Kidney (tissue), 14 donors: Measurements from ENCODE around the gene SORCS3. TPM values are rescaled to one million over a fixed set of nuclear protein-coding genes. Genes with fewer than 3 reads are reported as not detected.

Source experiments
- DNase-seq, 5 donors: peaks; one replicate each; pipeline ENCODE4 v3.0.0-alpha.2; 2013 to 2020
- FAIRE-seq: peaks from 2 replicates; lab custom pipeline; 2012; peaks lifted over from hg19 to GRCh38; lab: Jason Lieb, UNC
- H3K27ac ChIP-seq, 2 donors: one replicate each; pipeline ENCODE4 v1.7.0; 2013; ENCODE audit warnings: low read depth in 2 of 2, low read length in 2 of 2, inconsistent platforms in 1 of 2
- H3K27me3 ChIP-seq: one replicate; pipeline ENCODE4 v1.7.1; 2013; ENCODE audit warnings: low read length, inconsistent platforms; ENCODE audit not compliant: control insufficient read depth, insufficient read depth
- H3K36me3 ChIP-seq, 3 donors: one replicate each; pipeline versions ENCODE4 v1.7.0 to v1.7.1; 2013; ENCODE audit warnings: low read length in 3 of 3, control low read depth in 1 of 3, inconsistent platforms in 1 of 3; ENCODE audit not compliant: insufficient read depth in 3 of 3, control insufficient read depth in 2 of 3
- H3K4me1 ChIP-seq, 3 donors: one replicate each; pipeline versions ENCODE4 v1.7.0 to v1.7.1; 2013; ENCODE audit warnings: low read length in 3 of 3, inconsistent platforms in 1 of 3, low read depth in 1 of 3; ENCODE audit not compliant: control insufficient read depth in 2 of 3, insufficient read depth in 2 of 3
- H3K4me3 ChIP-seq, 3 donors: one replicate each; pipeline versions ENCODE4 v1.7.0 to v1.8.1; 2013; ENCODE audit warnings: low read length in 3 of 3, control low read depth in 1 of 3, inconsistent platforms in 1 of 3
- H3K9ac ChIP-seq, 3 donors: one replicate each; pipeline versions ENCODE4 v1.7.0 to v1.7.1; 2013; ENCODE audit warnings: low read length in 3 of 3, control low read depth in 1 of 3, inconsistent platforms in 1 of 3
- H3K9me3 ChIP-seq, 3 donors: one replicate each; pipeline versions ENCODE4 v1.7.0 to v1.7.1; 2013; ENCODE audit warnings: low read length in 3 of 3, control low read depth in 1 of 3, inconsistent platforms in 1 of 3; ENCODE audit not compliant: control insufficient read depth in 2 of 3, insufficient read depth in 1 of 3
- CTCF ChIP-seq: IDR thresholded peaks from 3 replicates; pipeline ENCODE4 v1.5.1; 2012; ENCODE audit warnings: mild to moderate bottlenecking, moderate library complexity, borderline replicate concordance; ENCODE audit not compliant: insufficient read depth; ENCODE audit errors: extremely low read depth
- intact Hi-C: fragments of 100-400 bp; cut with DNase I; formaldehyde crosslinking; loops from one replicate; pipeline ENCODE4 v1.11.1; 2022
- polyA plus RNA-seq: library from polyadenylated mRNA; stranded (reverse); fragments of 350-450 nt; fragmentation: Illumina TruSeq; extraction: RNeasy Lipid Tissue Mini Kit (QIAGEN cat#74804); gene quantifications from one replicate; pipeline ENCODE4 v1.2.3, GENCODE V29; 2014; ENCODE audit warnings: low read depth, low replicate concordance; ENCODE audit not compliant: insufficient read depth
- total RNA-seq: library from RNA; stranded (reverse); fragmentation: NEBNext Ultra II Directional; extraction: Animal tissue kit (Norgen Biotek cat#: 25700); gene quantifications from one replicate; pipeline ENCODE4 v1.2.1, GENCODE V29; 2021
- donor health status: control.
- donor health status: control.
- donor health status: control.
- donor health status: control.
- donor health status: control.
- donor health status: DM: yes; HTN: yes; CAD: no.
- donor health status: Normal renal cell carcinoma (clear cell type).

Gene SORCS3
- total and polyA plus RNA-seq, 2 donors from 2014 or later, result 0.52 to 1.1 TPM

- H3K4me1 ChIP-seq, result no peaks in the 10 kb centered on the region
- H3K9me3 ChIP-seq, result no peaks in the 10 kb centered on the region
- H3K4me3 ChIP-seq, result no peak overlapping the region
- TF ChIP-seq CTCF, result no peak
- no peak overlapping the region for H3K9ac ChIP-seq
- H3K27ac ChIP-seq, result no peak overlapping the region
- no peak for DNase-seq
- no peaks in the 10 kb centered on the region for H3K27me3 ChIP-seq
- intact Hi-C loops, result no loop called here
- no peaks in the 10 kb centered on the region for H3K36me3 ChIP-seq
- no peak for FAIRE-seq
Measured at GRCh38 chr10:105269689-105270088, 628.6 kb downstream of the SORCS3 start.

DNA sequence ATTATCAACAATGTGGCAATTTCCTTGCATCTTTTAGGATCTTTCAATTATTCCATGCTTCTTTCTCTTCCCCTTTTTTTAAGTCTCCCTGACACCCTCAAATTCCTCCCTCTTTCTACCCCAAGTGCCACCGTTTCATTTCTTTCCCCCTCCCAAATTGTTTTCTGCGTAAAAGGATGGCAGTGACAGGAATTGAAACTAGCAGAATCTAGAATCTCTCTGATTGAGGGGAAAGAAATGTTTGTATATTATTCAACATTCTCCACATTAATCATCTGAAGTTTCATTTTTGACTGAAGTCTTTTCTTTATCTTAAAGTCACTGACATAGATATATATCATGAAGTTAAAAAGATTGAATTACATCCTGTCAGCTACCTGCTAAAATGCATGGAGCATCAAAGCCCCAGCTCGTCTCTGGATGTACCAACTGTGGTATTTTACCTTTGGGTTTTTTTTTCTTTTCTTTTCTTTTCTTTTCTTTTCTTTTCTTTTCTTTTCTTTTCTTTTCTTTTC lies 633.5 kb downstream of the SORCS3 start:
- H3K4me1 ChIP-seq, result no peaks in the 10 kb centered on the region
- no peaks in the 10 kb centered on the region for H3K27me3 ChIP-seq
- DNase-seq, result no peak
- no peak overlapping the region for H3K9ac ChIP-seq
- no peak for TF ChIP-seq CTCF
- H3K27ac ChIP-seq, result no peak overlapping the region
- intact Hi-C loops, result no loop called here
- H3K36me3 ChIP-seq, result no peaks in the 10 kb centered on the region
- H3K4me3 ChIP-seq, result no peak overlapping the region
- no peaks in the 10 kb centered on the region for H3K9me3 ChIP-seq
- no peak for FAIRE-seq

- H3K9me3 ChIP-seq, result no peaks in the 10 kb centered on the region
- no peak for DNase-seq
- FAIRE-seq, result no peak
- H3K9ac ChIP-seq, result no peak overlapping the region
- intact Hi-C loops, result no loop called here
- no peaks in the 10 kb centered on the region for H3K4me1 ChIP-seq
- H3K27ac ChIP-seq, result no peak overlapping the region
- no peak overlapping the region for H3K4me3 ChIP-seq
- H3K27me3 ChIP-seq, result no peaks in the 10 kb centered on the region
- H3K36me3 ChIP-seq, result no peaks in the 10 kb centered on the region
- no peak for TF ChIP-seq CTCF
Measured at GRCh38 chr10:105278439-105278838, 637.3 kb downstream of the SORCS3 start.

- Histone ChIP-seq H3K27me3 (no peaks in the 10 kb centered on the region), H3K27ac (no peak overlapping the region), H3K4me3 (no peak overlapping the region), H3K9ac (no peak overlapping the region), H3K4me1 (no peaks in the 10 kb centered on the region), H3K36me3 (no peaks in the 10 kb centered on the region), H3K9me3 (no peaks in the 10 kb centered on the region)
- TF ChIP-seq CTCF, result no peak
- DNase-seq, result no peak
- intact Hi-C loops, result no loop called here
- FAIRE-seq, result no peak
Measured at GRCh38 chr10:105279101-105279500, 638.0 kb downstream of the SORCS3 start.
